Spleen (tissue), 11 donors: Measurements from ENCODE around the gene TSPO. TPM values are rescaled to one million over a fixed set of nuclear protein-coding genes. Genes with fewer than 3 reads are reported as not detected.

Experiments used
- DNase-seq: peaks from one replicate; pipeline ENCODE4 v3.0.0-alpha.2; 2020
- H3K27ac ChIP-seq, 8 donors: fragments of 200-600 bp; sonication (generic) in 7 of 8; 1 replicate in 4 of 8; 2 replicates in 4 of 8; pipeline versions ENCODE4 v1.5.0 to v1.8.0; 2016 to 2021; ENCODE audit warnings: inconsistent platforms in 4 of 8, mild to moderate bottlenecking in 4 of 8, moderate library complexity in 1 of 8
- H3K27me3 ChIP-seq, 7 donors: fragments of 200-600 bp; sonication (generic) in 6 of 7; replicated peaks in 1 of 7; 1 replicate in 4 of 7; 2 replicates in 3 of 7; pipeline versions ENCODE4 v1.5.0 to v1.8.0; 2016 to 2021; ENCODE audit warnings: inconsistent platforms in 3 of 7, mild to moderate bottlenecking in 1 of 7
- H3K36me3 ChIP-seq, 6 donors: fragments of 200-600 bp; sonication (generic) in 5 of 6; 1 replicate in 4 of 6; 2 replicates in 2 of 6; pipeline versions ENCODE4 v1.5.0 to v1.8.0; 2016 to 2021; ENCODE audit warnings: inconsistent platforms in 2 of 6
- H3K4me1 ChIP-seq, 6 donors: fragments of 200-600 bp; sonication (generic) in 5 of 6; 1 replicate in 3 of 6; 2 replicates in 3 of 6; pipeline versions ENCODE4 v1.5.0 to v1.8.0; 2016 to 2021; ENCODE audit warnings: inconsistent platforms in 3 of 6
- H3K4me3 ChIP-seq, 8 donors: fragments of 200-600 bp; sonication (generic) in 7 of 8; 1 replicate in 4 of 8; 2 replicates in 4 of 8; pipeline versions ENCODE4 v1.5.0 to v1.8.0; 2016 to 2021; ENCODE audit warnings: inconsistent platforms in 4 of 8, mild to moderate bottlenecking in 4 of 8, moderate library complexity in 2 of 8
- H3K9me3 ChIP-seq, 8 donors: fragments of 200-600 bp; sonication (generic) in 7 of 8; 1 replicate in 4 of 8; 2 replicates in 4 of 8; pipeline versions ENCODE4 v1.5.0 to v1.8.0; 2016 to 2021; ENCODE audit warnings: inconsistent platforms in 4 of 8
- POLR2A ChIP-seq, 3 donors: fragments of 450-650 bp; IDR thresholded peaks; one replicate each; pipeline ENCODE4 v1.5.1; 2017; ENCODE audit warnings: antibody characterized with exemption in 3 of 3, mild to moderate bottlenecking in 1 of 3
- POLR2AphosphoS5 ChIP-seq, 3 donors: sonication (generic); formaldehyde crosslinking; IDR thresholded peaks; one replicate each; pipeline ENCODE4 v1.5.1; 2017; ENCODE audit warnings: antibody characterized with exemption in 3 of 3
- WGBS, 5 donors: extraction: QIAGEN DNeasy Blood & Tissue Kit in 3 of 5; methylation state at CpG; one replicate each; pipeline versions ENCODE4 v1.1.5 to v1.1.7; 2013 to 2018; 5-methylcytosine and 5-hydroxymethylcytosine counted together
- intact Hi-C: fragments of 100-400 bp; cut with DNase I; formaldehyde crosslinking; loops from one replicate; pipeline ENCODE4 v1.15.0; 2023; ENCODE audit warnings: low total_unique reads
- polyA plus RNA-seq, 3 donors: library from polyadenylated mRNA; stranded (reverse); fragments of 200-250 nt; gene quantifications; one replicate each; pipeline ENCODE4 v1.2.1, GENCODE V29; 2013
- total RNA-seq, 7 donors: library from RNA; depleted of rRNA in 3 of 7; stranded (reverse); fragments of >200 nt in 3 of 7; fragmentation: NEBNext Ultra II Directional in 4 of 7; extraction: Animal tissue kit (Norgen Biotek cat#: 25700) in 4 of 7; gene quantifications; one replicate each; pipeline versions ENCODE4 v1.1.0 to v1.2.1, GENCODE V29; 2016 to 2021
- TF ChIP-seq, protein P1 (sequence below), 11 experiments: fragments of 200-600 bp in 7 of 11; fragments of 450-650 bp in 4 of 11; sonication (generic) in 4 of 11; IDR thresholded peaks in 8 of 11; conservative IDR thresholded peaks in 3 of 11; 1 replicate in 7 of 11; 2 replicates in 4 of 11; pipeline versions ENCODE4 v1.4.0 to v1.8.0; 2016 to 2021; ENCODE audit warnings: antibody characterized with exemption in 11 of 11, inconsistent platforms in 4 of 11, mild to moderate bottlenecking in 1 of 11
- donor health status: healthy with polysubstance abuse.
- donor health status: DM: no; HTN: no; CAD: no; lungs with moderate emphysema.
- donor health status: DM: no; HTN: no; CAD: no.
- donor health status: Bipolar disorder and iron deficiency.
- donor health status: healthy.
- donor health status: DM: no; HTN: no; CAD: no.
- donor health status: DM: yes; HTN: yes; CAD: no.

Gene TSPO
- total and polyA plus RNA-seq, 10 donors: 90.1 to 596 (median 152) TPM

- WGBS, 5 donors: 82 to 97% (median 88%) methylated on average over 6 to 9 of the region's 9 CpGs
- Histone ChIP-seq H3K27ac (no peak overlapping the region), H3K9me3 (no peaks in the 10 kb centered on the region), H3K27me3 (peaks cover 0 to 8% (median 0%) of the 10 kb centered on the region in 7 donors), H3K4me1 (peaks cover 0 to 45% (median 17%) of the 10 kb centered on the region in 6 donors), H3K36me3 (peaks cover 0 to 77% (median 54%) of the 10 kb centered on the region in 6 donors), H3K4me3 (no peak overlapping the region)
- intact Hi-C loops: no loop called here
- DNase-seq: no peak
- TF ChIP-seq POLR2A (IDR thresholded peaks at IDR 0.05): no peak
- TF ChIP-seq POLR2AphosphoS5 (IDR thresholded peaks at IDR 0.05): no peak
- TF ChIP-seq, protein P1, sequence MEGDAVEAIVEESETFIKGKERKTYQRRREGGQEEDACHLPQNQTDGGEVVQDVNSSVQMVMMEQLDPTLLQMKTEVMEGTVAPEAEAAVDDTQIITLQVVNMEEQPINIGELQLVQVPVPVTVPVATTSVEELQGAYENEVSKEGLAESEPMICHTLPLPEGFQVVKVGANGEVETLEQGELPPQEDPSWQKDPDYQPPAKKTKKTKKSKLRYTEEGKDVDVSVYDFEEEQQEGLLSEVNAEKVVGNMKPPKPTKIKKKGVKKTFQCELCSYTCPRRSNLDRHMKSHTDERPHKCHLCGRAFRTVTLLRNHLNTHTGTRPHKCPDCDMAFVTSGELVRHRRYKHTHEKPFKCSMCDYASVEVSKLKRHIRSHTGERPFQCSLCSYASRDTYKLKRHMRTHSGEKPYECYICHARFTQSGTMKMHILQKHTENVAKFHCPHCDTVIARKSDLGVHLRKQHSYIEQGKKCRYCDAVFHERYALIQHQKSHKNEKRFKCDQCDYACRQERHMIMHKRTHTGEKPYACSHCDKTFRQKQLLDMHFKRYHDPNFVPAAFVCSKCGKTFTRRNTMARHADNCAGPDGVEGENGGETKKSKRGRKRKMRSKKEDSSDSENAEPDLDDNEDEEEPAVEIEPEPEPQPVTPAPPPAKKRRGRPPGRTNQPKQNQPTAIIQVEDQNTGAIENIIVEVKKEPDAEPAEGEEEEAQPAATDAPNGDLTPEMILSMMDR (IDR thresholded peaks at IDR 0.05 in 8 of 11, conservative IDR thresholded peaks at IDR 0.05 in 3 of 11): no peak
Observed at GRCh38 chr22:43133401-43133800, 18.0 kb upstream of the TSPO start.

DNA sequence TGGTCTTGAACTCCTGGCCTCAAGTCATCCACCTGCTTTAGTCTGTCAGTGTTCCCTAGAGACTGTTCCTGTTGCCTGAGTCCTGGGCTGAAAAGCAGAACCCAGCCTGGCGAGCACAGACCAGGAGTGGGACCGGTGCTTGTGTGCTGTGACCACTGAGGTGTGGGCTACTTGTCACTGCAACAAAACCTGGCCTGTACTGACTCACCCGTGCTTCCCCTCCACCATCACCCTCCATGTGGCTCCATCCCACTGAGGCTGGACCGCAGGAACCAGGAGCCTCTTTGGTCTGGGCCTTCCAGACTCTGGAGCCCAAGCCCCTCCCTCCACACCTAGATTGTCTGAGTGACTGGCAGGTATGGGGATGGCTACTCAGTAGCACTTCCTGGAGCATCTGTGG lies 16.8 kb upstream of the TSPO start:
- TF ChIP-seq POLR2AphosphoS5 (IDR thresholded peaks at IDR 0.05): no peak
- TF ChIP-seq POLR2A (IDR thresholded peaks at IDR 0.05): no peak
- TF ChIP-seq, protein P1 (IDR thresholded peaks at IDR 0.05 in 8 of 11, conservative IDR thresholded peaks at IDR 0.05 in 3 of 11): no peak
- Histone ChIP-seq H3K4me1 (peaks cover 0 to 34% (median 12%) of the 10 kb centered on the region in 6 donors), H3K4me3 (no peak overlapping the region), H3K27ac (no peak overlapping the region), H3K36me3 (peaks cover 0 to 89% (median 55%) of the 10 kb centered on the region in 6 donors), H3K27me3 (no peaks in the 10 kb centered on the region), H3K9me3 (no peaks in the 10 kb centered on the region)
- DNase-seq: no peak
- WGBS, 5 donors: 92 to 100% (median 95%) methylated on average over 4 of the region's 4 CpGs
- intact Hi-C loops: no loop called here

GRCh38 chr22:43135565-43135964 lies 15.8 kb upstream of the TSPO start:
- peaks cover 0 to 99% (median 58%) of the 10 kb centered on the region in 6 donors for H3K36me3 ChIP-seq
- 81 to 92% (median 90%) methylated on average over 5 of the region's 5 CpGs for WGBS, 5 donors
- no peak overlapping the region for H3K4me3 ChIP-seq
- DNase-seq: no peak
- peaks cover 0 to 28% (median 12%) of the 10 kb centered on the region in 6 donors for H3K4me1 ChIP-seq
- no peaks in the 10 kb centered on the region for H3K9me3 ChIP-seq
- intact Hi-C loops: no loop called here
- H3K27me3 ChIP-seq: no peaks in the 10 kb centered on the region
- peak overlapping the region in 1 of 8 donors; percentile 63 for H3K27ac ChIP-seq
- TF ChIP-seq POLR2AphosphoS5 (IDR thresholded peaks at IDR 0.05) (no peak), POLR2A (IDR thresholded peaks at IDR 0.05) (no peak)
- TF ChIP-seq, protein P1 (IDR thresholded peaks at IDR 0.05 in 8 of 11, conservative IDR thresholded peaks at IDR 0.05 in 3 of 11): no peak

DNA sequence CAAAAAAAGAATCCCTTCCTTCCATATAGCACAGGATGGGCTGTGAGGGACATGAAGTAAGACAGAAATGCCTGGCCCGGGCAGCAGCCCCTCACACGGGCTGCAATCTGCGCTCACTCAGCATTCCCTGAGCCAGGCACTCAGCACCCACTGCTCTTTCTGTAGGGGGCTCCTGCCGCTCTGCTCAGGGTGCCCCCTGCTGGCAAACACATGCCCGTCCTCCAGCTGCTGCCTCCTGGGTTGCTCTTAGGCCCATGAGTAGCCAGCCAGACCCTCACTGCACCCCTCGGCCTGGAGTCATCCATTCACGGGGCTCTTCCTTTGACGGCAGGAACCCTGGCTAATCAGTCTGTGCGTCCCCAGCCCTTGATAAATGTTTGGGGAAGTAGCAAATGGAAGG lies 15.1 kb upstream of the TSPO start:
- TF ChIP-seq POLR2A (IDR thresholded peaks at IDR 0.05) (no peak), POLR2AphosphoS5 (IDR thresholded peaks at IDR 0.05) (peak in 2 of 3 donors; percentile 27 to 30)
- TF ChIP-seq, protein P1 (IDR thresholded peaks at IDR 0.05 in 8 of 11, conservative IDR thresholded peaks at IDR 0.05 in 3 of 11): peak in 10 of 11 experiments; percentile 22 to 79 (median 66)
- DNase-seq: peak; percentile 83
- Histone ChIP-seq H3K27me3 (no peaks in the 10 kb centered on the region), H3K36me3 (peaks cover 0 to 98% (median 55%) of the 10 kb centered on the region in 6 donors), H3K4me1 (peaks cover 0 to 35% (median 15%) of the 10 kb centered on the region in 6 donors), H3K4me3 (no peak overlapping the region), H3K27ac (peak overlapping the region in 5 of 8 donors; percentile 33 to 63 (median 51)), H3K9me3 (no peaks in the 10 kb centered on the region)
- intact Hi-C loops: no loop called here
- WGBS, 5 donors: 24 to 41% (median 30%) methylated on average over 9 of the region's 9 CpGs
